ENCODE measurements around the gene SEMA3C.

The SEMA3C gene

DNA sequence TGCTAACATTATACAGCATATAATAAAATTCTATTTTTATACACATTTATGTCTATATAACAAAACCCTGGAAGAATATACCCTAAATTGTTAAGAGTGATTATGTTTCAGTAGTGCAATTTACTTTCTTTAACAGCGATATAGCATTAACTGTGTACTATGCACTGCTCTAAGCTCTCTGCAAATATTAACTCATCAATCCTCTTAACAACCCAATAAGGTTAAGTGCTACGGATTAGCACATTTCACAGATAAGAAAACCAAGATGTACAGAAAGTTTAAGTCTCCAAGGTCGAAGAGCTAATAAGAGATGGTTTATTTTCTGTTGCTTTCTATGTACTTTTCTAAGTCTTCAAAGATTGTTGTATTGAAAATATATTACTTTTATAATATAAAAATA, 95.8 kb downstream of the SEMA3C start:
- DNase-seq (ENCODE audit: low read depth): no peak

DNA sequence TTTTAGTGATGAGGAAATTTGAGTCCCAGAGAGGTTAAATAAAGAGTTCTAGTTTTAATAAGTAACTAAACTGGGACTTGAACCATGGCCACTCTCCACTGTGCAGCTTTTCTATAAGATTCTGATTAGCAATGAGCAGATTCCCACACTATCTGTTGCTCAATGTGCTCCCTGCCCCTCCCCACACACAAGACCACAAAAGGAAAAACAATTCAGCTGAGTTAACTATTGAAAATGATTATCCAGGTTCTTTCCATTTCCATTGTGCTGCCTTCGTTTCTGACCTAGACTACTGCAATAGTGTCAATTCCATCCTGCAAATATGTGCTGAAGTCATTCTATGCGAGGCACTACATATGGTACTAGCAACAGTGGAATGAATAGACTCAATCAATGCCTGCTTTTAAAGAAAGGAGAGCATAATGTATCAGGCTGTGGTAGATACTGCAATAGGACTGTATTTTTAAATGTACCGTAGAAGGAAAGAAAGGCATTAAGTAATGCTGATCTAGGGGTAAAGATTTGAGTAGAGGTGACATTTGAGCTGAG, 97.0 kb downstream of the SEMA3C start:
- no peak for DNase-seq (ENCODE audit: low read depth)

DNA sequence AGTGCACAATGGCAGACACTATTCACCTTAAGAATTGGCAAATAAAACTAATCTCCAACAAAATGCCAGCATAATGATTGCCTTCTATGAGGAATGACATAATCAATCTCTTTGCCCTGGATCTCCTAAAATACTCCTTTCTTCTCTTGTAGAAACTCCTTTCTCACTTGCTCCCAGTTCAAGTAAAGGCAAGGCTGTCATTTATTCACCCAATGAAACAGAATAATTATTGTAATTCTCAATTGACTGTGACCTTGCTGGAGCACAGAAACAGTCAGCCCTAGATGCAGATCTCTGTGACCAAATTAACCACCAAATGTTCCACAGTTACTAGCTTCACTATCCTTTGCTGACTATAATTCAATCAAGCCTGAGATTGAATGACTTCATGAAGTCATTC, 99.3 kb downstream of the SEMA3C start:
- no peak for DNase-seq (ENCODE audit: low read depth)

DNA sequence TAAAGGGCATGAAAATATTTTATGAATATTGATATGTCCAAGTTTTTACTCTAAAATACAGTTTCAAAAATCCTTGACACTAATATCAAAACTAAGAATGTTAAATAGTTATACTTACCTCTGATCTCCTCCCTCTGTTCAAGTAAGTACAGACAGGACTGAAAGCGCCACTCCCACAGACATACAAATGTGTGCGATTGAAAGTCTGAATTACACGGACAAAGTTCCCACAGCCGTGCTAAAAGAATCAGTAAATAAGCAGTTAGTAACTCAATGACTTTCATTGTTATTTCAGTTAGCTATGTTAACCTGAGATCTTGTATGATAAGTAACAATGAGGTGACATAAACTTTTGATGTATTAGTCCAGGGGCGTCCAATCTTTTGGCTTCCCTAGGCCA, 100.7 kb downstream of the SEMA3C start:
- no peak for DNase-seq (ENCODE audit: low read depth)

DNA sequence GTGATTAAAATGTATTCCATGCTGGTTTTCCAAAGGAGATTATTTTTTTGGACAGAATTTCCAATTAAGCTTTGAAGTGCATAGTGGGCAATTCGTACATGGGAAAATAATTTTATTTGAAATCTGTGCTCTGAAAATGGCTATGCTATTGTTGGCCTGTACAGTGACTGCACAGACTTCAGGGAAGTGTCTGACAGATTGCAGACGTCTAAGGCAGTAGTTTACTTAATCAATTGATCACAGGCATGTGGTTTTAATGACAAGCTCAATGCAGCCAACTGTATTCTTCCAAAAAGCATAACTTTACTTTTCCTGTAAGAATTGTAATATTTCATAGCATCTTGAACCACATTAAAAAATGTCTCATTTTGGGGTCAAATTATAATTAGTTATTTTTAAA, 102.0 kb downstream of the SEMA3C start:
- no peak for DNase-seq (ENCODE audit: low read depth)

DNA sequence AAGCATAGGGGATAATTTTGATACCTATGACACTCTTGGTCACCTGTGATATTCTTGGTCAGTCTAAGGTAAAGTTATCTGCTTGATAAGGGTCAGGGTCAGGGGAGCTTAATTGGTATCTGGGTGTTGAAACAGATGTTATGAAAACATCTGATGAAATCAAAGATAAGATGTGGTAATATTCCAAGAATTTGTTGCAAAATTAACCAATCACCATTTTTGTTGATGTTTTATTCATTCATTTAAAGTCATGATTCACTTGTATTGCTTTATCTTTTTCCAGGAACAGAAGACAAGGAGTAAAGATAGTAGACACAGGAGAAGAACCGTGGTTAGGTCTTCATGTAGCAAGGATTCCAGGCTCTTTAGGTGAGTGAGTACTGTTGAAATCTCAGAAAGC, 103.1 kb downstream of the SEMA3C start:
- no peak for DNase-seq (ENCODE audit: low read depth)

DNA sequence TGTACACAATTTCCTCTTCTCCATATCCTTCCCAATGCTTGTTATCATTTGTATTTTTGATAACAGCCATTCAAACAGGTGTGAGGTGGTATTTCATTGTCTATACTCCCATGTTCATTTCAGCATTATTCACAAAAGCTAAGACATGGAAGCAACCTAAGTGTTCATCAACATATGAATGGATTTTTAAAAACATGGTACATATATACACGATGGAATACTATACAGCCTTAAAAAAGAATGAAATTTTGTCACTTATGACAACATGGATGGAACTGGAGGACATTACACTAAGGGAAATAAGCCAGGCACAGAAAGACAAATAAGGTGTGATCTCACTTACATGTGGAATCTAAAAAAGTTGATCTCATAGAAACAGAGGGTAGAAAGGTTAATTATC, 109.3 kb downstream of the SEMA3C start:
- no peak for DNase-seq (ENCODE audit: low read depth)

DNA sequence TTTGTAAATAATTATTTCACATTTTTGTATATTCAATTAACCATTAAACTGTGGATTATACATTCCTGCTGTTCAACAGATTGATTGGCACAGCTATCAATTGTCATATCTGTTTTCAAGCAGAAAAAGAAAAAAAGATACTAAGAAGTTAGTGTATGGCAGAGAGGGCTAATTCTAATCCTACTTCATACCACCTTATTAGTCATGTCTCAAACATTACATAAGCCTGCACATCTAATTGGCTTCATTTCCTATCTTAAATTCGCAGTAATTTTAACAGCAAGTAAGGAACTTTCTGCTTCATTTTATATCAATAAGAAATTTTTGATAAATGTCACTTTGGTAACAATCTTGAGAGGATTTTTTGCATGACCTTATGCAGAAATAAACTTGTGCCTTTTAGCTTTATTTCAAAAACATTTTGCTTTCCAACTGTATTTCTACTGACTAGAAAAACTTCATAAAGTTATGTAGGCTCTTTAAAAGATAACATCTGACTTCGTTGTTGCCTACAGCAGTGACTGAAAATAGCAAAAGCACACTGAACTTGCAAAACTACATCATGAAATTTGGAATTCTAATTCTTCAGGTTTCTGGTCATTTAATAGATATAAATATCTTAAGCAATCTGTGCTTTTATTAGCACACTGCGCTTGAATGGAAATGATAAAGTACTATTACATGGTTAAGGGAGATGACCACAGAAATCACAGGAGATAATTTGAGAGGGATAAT, 111.5 kb downstream of the SEMA3C start:
- no peak for DNase-seq (ENCODE audit: low read depth)

DNA sequence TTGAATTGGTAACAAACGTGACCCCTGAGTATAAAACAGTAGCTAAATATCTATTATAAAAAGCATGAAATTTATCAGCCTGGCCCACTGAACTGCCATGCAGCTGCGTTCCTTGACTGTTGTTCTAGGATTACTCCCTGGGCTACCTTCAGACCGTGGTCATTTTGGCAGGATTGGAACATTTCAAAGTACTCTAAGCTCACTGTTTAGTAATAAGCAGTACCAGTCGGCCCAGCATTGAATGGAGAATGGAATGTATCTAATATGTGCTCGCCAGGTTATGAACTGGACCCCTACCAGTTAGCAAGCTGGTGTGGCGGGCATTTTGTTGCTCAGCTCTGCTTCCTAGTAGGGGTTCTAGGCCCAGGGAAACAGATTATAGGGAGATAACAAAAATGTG, 112.2 kb downstream of the SEMA3C start:
- no peak for DNase-seq (ENCODE audit: low read depth)

DNA sequence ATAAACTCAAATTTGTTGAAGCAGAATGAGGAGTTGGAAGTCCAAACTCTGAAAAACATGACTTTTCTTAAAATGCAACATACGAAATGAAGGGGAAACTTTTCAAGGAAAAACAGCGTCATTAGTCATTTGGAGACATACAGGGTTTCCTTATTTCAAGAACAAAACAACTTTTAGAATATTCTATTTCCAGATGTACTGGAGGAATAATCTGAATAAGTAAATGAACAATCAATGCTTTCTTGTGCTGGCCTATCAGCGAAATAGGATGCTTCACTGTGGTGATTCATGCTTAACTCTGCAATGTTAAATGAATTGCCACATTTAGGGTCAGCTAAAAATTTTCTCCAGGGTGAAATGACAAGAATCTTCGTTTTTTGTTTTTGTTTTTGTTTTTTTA, 114.3 kb downstream of the SEMA3C start:
- no peak for DNase-seq (ENCODE audit: low read depth)

DNA sequence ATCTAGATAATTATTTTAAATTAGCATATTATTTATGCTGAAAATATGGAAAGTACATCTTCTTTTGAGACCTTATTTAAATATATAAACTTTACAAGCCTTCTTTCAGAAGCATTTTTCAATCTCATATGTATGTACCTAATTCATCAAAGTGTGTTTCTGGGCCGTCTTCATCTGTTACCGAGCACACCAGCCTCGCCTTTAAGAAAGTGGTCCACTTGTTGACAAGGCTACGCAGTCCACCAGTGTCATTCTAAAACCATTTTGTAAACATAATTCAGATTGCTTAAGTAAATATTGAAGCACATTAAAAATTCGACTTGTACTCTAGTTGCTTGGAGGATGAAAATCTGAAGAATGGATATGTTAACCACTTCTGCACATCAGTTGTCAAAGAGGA, 116.3 kb downstream of the SEMA3C start:
- no peak for DNase-seq (ENCODE audit: low read depth)

DNA sequence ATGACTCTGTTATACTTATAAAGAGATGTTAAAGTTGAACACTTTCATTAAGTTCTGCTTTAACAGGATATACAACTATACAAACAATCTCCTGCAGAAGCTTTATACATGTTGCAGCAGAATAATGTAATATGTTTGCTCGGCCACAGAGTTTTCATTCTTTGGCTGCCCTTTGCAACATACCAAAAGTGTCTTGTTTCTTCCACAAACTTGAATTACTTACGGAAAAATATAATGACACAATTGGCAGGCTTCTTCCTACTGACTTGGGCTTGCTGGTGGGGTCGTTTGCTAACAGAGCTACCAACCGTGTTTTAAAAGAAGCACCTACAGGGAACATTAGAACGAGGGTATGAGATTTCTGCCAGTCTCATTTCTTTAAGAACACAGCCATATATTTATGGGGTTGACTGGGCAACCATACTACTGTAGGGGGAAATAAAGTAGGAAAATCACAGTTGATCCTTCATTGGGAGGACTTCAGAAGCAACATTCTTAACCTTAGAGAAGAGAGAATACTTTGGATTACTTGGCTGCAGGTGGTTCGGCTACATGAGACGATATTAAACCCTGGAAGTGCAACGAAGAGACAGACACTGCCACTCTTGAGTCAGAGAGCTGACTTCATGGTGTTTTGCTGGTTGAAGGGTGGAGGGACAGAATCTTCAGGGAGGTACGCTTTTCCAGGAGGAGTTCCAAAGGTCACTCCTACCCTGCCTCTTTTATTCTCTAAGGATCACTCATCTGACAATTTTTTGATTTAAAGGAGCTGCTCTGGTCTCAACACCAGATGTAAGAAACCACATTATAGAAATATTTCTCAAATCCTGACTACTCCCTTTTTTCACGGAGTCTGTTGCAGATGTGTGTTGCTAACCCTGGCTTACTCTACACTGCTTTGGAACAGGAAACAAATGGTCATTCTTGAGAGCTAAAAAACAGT, 123.9 kb downstream of the SEMA3C start:
- no peak for DNase-seq (ENCODE audit: low read depth)

DNA sequence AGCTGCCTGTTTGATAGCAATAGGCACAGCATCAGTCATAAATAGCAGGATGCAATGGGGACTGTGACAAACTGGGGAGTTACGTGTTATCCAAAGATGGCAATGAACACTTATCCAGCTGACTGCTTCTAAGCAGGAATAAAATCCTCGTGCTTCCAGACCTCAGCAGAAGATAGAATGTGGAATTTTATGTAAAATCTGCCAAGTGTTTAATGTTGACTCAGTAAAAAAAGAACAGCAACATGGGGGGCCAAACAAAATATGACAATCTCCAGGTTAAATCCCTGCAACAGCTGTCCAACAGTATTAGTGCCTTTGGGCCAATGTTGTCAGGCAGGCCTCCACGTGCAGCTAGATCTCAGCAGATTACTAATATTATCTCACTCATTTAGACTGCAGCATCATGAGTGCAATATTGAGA, 127.3 kb downstream of the SEMA3C start:
- no peak for DNase-seq (ENCODE audit: low read depth)

DNA sequence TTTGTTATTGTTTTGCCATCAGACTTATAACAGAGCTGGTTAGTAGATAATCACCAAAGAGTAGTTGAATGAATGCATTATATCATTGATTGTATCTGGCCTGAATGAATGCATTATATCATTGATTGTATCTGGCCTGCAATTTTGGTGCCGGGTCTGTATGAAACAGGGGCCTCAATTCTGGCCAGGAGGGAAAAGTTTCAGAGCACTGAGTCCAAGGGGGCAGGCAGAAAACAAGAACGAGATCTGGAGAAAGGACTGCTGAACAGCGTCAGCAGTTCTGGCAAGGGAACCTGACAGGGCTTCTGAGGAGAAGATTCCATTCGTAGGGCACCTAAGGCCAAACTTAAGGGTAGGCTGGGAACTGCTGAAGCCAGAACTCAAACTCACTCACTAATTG, 128.0 kb downstream of the SEMA3C start:
- DNase-seq (ENCODE audit: low read depth): no peak

DNA sequence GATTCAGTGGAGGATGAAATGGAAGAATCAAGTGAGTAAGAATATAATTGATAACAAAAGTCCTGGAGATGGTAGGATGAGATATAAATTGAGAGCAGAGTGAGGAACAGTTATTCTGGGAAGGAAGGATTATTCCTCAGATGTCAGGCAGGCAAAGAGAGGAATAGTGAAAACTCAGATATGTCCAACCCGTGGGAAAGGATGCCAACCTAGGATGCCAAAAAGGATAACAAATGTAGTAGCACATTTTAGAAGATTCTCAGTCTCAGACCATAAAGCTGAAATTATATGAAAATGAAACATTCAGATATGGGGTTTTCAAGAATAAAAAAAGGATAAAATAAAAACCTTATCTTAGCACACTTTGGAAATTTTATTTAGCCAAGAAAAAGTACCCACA, 131.1 kb downstream of the SEMA3C start:
- no peak for DNase-seq (ENCODE audit: low read depth)

DNA sequence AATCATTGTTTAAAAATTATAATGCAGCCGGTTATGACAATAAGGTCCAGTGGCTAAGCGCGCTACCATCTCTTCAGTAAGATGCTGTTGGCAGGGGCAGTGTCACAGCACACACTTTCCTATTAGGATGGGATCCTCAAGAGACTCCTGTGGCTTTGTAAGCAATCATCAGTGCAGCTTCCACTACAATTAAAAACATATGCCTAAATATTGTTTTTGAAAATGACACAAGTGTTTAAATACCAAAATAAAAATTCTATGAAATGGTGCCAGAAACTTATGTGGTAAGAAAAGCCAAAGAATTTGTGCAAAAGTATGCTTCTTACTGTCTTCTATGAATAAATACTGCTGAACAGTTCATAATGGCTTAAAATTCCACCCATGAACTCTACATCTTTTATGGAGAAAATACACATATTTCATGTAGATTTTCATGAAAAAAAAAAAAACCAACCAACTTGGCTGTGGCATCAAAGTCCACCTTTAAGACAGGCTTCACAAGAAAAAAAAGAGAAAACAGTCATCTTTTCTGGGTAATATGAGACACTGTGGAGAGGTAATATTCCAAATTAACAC, 132.8 kb downstream of the SEMA3C start:
- DNase-seq (ENCODE audit: low read depth): no peak

DNA sequence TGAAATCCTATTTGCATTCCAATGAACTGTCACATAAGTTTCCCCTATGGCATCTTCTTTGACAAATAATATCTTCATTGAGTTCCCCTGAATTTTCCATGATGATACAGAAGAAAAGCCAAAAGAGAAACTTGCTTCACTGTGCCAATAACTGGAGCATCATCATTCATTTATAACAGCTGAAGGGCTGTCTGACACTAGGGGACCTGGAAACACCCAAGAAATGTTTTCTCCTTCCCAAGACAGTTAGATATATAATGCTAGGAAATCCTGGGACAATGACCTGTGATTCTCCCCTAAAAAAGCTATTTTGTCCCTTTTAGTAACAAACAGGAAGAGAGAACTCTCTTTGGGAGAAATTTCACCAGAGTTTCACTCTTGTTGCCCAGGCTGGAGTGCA, 133.6 kb downstream of the SEMA3C start:
- DNase-seq (ENCODE audit: low read depth): no peak

DNA sequence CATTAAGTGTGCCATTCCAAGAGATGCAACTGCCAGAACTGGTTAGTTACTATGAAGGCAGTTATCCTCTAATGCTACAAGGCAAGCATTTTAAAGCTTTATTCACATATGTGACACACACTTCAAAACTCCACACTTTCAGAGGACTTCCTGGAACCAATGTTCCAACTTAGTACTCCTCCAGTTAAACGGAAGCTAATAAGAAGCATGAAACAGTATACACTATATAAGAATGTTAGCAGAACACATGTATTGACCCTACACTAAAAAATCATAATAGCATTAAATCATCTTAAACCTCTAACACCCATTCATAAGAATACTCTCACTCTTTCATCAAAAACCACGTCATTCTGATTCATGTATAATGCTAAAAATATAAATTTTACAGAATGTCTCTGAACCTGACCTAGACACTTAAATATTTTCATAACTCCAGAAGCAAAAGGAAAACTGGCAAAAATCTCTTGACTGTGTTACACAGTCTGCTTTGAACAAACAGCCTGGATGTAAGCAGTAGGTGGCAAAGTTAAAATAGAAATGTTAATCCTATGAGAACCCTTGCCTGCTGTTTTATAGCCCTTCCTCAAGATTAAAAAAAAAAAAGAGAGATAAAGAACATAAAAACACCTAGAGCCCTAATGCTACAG, 135.0 kb downstream of the SEMA3C start:
- DNase-seq (ENCODE audit: low read depth): no peak

DNA sequence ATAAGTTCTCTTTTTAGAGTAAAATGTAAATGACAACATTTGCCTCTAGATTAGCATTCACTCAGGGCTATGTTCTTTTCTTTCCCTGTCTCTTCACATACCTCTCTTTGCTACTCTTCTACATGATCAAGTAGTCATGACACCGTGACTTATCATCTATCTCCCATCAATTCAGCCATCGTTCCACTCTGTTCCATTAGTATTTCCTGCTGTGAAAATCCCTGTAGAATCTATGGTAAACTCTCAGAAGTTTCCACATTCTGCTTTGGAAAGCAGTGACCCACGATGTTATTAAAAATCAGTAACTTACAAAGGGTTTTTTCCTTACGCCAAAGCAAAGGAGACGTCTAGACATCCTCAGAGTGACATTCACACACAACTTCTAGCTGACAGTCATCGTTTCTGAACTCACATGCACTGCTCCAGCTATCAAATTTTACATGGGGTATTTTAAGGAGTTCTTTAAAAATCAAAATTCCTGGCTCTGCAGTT, 135.6 kb downstream of the SEMA3C start:
- no peak for DNase-seq (ENCODE audit: low read depth)

DNA sequence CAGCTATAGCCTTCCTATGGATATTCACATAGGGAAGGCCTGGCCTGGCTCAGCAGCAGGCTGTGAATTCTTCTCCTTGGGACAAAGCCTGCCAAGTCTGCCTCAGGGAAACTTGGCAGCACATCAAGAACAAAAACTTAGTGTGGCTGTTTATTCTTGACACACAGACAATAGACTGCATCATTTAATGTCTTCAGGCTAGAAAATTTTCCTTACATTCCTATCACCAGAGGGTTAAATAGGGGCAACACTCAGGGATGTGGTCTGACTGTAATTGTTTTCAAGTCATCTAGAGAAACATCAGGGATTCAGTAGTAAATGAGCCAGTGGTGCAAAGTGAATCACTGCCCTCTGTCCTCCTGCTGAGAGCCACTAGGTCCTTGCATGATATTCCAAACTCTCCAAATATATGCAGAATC, 137.3 kb downstream of the SEMA3C start:
- no peak for DNase-seq (ENCODE audit: low read depth)

DNA sequence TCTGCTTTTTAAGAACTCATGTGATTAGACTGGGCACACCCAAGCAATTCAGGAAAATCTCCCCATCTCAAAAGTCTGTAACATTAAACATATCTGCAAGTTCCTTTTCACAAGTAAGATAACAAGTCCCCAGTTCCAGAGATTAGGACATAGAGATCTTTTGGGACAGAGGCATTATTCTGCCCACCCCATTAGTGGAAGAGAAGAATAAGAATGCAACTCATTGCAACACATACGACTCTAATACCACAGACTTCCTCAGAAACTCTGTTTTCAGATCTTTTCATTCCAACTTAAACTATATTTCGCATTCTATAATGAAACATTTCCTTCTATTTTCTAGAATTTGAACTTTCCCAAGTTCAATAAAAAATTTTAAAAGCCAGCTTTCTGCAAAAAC, 137.7 kb downstream of the SEMA3C start:
- DNase-seq (ENCODE audit: low read depth): no peak

DNA sequence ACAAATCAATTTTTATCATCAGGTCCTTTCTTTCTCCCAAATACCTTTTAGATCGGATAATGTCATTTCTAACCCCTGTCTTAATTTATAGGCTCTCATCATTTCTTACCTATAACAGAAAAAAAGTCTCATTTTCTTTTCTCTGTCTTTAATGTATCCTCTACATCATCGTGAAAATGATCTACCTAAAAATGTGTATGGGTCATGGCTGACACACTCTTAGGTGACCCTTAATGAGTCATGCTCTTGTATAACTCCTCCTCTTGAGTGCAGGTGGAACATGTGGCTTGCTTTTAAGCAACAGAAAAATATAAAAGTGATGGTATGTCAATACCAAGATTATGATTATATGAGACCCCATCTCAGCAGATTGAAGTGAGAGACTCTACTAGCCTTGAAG, 139.4 kb downstream of the SEMA3C start:
- DNase-seq (ENCODE audit: low read depth): no peak

All from stimulated activated CD8-positive, alpha-beta memory T cell treated with anti-CD3 and anti-CD28 coated beads, Interleukin-15, amount 100 ng/mL, for 1 hour (primary cell).